ENCODE data around the gene PTGDS. TPM values are rescaled to one million over a fixed set of nuclear protein-coding genes. Genes with fewer than 3 reads are reported as not detected.
A peak's percentile ranks its signal among the peaks of the same experiment; 100 is the strongest.

PTGDS gene
- total RNA-seq, 1 donor from 2014 or later, result 49.6 TPM

DNA sequence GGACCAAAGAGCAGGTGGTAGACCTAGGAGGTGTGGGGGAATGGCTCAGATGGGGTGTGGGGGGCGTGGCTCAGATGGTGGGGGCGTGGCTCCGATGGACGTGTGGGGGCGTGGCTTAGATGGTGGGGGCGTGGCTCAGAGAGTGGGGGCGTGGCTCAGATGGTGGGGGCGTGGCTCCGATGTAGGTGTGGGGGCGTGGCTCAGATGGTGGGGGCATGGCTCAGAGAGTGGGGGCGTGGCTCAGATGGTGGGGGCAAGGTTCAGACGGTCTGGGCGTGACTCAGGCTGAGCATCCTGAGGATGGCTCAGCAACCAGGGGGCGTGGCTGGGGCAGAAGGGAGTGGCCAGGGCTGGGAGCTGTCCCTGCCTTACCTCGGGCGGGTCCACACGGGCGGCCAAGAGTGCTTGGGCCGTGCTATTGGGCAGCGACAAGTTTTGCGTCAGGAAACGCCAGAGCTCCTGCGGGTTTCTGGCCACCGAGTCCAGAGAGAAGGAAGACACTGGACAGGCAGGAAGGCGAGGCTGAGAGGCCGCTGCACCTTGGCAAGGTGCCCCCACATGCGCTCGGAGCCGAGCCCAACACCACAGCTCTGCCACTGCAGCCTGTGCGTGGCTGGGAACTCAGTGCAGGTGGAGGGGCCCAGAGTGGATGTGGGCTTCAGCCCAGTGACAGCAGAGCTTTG is 44.8 kb downstream of the PTGDS start:
- no peak for DNase-seq (ENCODE audit: low spot score)

DNA sequence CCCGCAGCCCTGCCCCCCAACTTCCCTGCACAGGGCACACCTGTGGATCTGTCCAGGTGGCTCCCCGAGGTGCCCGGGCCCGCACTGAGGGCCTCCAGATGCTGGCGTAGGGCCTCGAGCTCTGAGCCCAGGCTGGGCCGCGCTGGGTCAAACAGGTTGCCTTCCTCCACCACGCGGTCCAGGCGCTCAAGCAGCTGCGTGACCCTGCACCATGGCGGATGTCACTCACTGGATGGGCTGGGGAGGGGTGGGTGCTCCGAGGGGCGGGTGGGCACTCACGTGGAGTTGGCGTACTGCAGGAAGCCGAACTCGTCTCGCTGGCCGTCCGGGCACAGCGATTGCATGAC is 45.3 kb downstream of the PTGDS start:
- no peak for DNase-seq (ENCODE audit: low spot score)

DNA sequence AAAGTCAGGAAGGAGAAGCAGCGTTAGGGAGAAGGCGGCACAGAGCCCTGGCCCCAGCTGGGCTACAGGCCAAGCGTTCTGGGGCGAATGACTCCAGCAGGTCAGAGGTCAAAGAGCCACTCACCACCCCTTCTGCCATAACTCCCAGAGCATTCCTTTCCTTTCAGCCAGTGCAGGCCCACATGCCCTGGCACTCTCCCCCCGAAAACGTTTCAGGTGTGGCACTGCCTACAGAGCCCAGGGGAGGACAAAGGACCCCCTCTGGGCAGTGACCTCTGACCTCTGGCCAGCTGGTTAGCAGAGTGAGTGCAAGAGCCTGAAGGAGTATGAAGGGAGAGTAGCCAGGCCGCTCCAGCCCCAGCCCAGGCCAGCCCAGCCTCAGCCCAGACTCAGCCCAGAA is 45.9 kb downstream of the PTGDS start:
- DNase-seq (ENCODE audit: low spot score), result no peak

DNA sequence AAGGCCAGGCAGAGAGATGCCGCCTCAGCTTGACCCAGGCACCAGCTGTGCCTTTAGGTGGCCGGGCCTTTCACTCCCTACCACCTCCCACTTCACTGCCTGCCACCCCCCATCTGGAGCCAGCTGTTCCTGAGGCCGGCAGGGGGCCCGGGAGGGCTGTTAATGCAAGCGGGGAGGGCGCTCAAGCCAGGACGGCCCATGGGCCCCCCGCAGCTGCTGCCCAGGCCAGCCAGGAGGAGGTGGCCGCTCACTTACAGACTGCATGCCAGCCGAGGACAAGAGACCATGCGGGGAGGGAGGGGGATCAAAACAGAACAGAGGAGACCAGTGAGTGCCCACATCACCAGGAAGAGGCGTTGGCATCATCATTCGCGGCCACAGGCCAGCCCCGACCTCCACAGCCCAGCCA is 46.3 kb downstream of the PTGDS start:
- no peak for DNase-seq (ENCODE audit: low spot score)

DNA sequence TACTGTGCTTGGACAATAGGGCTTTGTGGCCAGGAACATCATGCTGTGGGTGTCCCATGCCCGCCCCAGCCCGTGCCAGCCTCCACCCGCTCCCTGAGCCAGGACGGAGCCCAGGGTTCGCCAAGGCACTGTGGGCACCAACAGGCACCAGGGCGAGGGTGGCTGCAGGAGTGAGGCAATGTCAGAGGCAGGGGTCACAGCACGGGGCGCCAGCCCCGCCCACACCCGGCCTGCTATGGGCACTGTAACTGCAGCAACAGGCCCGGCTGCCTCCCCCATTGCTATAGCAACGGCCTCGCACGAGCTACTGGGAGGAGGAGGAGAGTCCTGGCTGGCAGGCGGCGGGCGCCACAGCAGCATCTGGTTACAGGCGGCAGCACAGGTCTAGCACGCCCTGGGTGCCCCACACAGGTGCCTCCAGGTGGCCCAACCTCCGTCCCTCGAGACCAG is 48.2 kb downstream of the PTGDS start:
- DNase-seq (ENCODE audit: low spot score), result peak; percentile 25

DNA sequence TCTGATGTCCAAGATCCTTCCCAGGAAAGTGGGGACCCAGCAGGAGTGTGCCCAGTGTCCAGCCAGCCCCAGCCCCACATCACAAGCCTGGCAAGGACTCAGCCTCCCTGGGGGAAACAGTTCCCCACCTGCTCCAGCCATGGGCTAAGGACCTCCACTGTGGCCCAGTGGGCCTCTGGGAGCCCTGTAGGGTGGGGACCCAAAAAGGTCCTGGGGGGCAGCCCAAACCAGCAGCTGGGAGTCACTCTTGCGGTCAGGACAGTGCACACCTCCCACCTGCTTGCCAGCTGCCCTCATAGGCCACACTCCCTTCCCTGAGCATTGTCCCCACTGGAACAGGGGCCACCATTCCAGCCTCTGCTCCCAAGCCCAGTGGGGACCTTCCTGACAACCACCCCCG is 49.1 kb downstream of the PTGDS start:
- DNase-seq (ENCODE audit: low spot score), result no peak

DNA sequence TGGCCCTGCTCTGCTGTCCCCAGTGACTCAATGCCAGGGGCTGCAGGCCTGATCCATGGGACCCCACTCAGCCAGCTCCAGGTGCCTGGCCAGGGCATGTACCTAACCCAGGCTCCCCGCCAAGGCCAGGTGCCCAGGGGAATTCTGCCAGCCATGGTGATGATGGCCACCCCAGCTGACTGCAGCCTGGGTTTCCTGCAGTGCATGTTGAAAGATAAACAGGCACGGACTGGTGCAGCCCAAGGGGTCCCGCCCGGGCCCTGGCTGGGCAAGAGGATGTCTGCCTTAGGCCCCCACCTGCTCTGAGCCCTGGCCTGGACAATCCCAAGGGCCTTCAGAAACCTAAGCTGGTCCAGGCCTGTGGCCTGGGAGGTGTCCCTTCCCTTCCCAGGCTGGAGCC is 49.5 kb downstream of the PTGDS start:
- DNase-seq (ENCODE audit: low spot score), result no peak

DNA sequence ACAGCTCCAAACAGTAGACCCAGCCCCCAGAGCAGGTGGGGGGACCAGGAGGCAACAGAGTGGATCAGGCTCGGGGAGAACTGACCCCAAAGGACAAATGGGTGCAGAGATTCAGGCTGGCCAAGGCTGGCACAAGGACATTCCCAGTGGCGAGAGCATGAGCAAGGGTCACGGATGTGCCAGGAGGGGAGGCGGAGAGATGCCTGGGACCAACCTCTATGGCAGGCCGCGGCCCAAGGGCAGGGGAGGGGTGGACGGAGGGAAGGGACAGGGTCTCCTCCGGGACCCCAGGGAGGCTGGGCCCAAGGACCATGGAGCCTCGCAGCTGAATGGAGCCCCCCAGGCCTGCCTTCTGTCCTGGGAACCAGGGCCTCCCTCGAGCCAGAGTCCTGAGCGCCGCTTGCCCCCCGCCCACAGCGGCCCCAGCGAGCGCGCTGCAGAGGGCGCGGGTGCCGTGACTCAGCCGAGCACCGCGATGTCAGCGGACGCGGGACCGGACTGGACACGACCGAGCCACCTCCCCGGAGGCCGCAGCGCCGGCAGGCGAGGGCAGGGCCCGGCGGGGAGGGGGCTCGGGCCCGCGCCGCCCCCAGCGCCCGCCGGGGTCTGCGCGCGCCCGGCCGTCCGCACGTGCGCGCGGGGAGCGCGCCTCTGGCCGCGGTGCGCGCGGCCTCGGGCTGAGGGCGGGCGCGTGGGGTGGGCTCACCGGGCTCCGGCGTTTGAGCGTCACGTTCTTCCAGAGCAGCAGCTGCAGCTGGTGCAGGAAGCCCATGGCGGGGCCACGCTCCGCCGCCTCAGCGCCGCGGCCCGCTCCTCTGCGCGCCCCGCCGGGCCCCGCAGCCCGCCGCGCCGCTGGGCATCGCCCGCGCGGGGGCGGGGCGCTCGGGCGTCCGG is 50.3 kb downstream of the PTGDS start, which contains the start of gene ABCA2:
TSS of gene ABCA2 (minus strand) at position 869 of the 894 bp plus-strand sequence. CDS start at position 772, 97 bp downstream.
- no peak for DNase-seq (ENCODE audit: low spot score)

DNA sequence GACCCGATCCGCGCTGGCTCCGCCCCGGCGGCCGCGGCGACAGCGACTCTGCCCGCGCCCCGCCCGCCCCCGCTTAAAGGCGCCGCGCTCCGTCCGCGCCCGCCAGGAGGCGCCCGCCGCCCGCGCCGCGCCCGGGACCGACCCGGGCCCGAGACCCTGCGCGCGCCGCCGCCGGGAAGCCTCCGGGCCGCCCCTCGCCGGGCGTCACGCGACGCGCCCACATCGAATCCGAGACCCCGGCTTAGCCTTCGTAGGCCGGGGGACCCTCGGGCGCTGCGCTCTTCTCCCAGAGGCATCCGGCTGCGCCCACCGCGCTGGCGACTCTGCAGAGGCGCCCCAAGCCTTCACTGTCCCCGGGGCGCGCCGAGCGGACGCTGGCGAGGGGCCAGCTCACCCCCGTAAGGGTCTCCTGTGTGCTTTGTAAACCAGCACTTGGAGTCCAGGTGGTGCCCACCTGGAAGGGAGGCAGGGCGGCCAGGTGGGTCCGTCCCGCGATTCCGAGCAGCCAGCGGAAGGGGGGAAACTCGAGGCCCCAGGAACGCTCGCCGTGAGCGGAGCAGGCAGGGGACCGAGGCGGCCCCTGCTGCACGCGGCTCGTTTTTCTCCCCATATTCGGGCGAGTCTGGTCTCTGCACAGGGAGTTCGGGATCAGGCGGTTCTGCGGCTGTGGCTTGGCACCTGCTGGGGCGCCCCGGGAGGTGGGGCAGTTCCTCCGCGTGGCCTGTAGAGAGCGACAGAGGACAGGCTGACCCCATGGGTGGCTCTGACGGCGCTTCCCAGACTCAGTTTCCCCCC is 51.2 kb downstream of the PTGDS start:
- peak; percentile 45 for DNase-seq (ENCODE audit: low spot score)

DNA sequence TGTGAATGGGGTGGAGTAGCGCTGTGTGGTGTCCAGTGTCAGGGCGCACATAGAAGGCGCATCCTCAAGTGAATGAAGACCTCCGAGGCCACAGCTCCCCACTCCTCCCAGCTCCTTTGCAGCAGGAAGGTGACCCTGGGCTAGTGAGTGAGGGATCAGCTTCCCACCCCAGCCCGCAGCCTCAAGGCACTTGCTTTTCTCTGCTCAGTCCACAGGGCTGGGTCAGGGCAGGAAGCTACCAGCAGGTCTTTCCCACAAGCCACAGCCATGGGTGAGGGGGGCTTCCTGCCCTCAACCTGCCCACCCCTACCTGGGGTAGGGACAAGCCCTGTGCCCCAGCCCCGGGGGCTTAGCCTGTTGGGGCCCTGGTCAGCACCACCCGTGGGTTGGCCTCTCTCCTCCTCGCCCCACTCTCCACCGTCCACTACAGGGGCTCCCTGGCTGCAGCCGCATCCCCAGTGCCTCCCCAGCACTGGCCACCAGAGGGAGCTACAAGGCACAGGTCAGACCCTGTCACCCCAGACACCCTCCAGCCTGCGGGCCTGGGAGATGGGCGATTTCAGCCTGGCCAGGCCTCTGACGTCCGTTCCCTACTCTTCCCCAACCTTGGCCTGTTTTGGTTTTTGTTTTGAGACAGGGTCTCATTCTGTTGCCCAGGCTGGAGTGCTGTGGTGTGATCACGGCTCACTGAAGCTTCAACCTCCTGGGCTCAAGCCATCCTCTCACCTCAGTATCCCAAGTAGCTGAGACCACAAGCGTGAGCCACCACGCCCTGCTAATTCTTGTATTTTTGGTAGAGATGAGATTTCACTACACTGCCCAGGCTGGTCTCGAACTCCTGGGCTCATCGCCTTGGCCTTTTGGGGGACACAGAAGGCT is 52.0 kb downstream of the PTGDS start:
- DNase-seq (ENCODE audit: low spot score), result peak; percentile 50

DNA sequence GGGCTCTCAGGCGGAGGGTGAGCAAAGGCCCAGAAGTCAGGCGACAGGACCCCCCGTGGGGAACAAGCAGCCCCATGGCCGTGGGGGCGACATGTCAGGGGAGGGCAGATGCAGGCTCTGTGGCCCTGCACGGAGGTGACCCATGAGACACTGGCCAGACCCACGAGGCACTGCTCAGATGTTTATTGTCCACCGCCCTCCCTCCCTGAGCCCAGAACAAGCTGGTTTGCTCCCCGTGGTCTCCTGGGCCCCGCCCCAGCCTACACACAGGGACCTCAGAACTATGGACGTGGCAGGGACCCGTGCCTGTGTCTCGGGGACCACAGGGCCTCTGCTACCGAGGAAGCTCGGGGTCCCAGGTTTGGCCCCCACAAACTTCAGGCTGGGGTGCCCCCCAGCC is 52.7 kb downstream of the PTGDS start:
- no peak for DNase-seq (ENCODE audit: low spot score)

DNA sequence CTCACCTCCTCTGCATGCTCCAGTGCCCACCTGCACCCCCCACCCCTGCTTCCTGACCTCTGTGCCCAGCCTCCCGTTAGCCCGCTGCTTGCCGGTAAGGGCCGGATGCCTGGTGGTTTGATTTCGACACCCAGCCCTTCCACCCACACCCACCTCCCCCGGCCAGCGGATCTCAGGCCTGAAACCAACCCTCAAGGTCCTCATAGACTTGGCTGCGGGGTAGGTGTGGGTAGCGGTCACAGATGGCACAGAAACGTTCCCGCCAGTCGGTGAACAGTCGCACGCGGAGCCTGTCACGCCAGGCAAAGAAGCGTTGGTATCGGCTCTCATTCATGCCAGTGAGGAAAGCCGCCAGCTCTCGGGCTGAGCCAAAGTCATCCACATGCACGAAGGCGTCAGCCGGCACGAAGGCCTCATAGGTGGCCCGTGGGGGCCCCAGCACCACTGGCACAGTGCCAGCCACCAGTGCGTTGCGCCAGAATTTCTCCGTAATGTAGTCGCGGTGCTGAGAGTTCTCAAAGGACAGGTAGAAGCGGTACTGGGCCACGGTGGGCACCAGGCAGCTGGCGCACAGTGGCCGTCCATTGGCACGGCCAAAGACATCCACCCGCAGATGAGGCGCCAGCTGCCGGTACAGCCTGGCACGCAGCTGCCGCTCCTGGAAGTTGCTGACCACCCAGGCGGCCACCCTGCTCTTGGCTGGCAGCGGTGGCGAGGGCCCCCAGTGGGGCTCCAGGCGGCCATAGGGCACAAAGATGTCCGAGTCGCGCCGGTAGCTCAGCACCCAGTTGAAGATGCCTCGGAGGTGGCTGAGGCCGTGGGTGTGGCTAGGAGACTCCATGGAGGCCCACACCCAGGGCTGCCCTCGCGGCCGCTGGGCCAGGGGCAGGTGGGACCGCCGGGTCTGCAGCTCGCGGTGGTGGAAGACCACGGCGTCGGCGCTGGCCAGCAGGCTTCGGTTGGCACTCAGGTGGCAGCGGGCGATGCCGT is 53.5 kb downstream of the PTGDS start:
- DNase-seq (ENCODE audit: low spot score), result no peak

Other genes with a start within 250 kb of the PTGDS start
- 2.2 TPM for gene LCN10, start 234.6 kb upstream of the PTGDS start, total RNA-seq (ENCODE audit: insufficient read depth, low replicate concordance)
- not detected for gene LCN6, start 229.0 kb upstream of the PTGDS start, total RNA-seq (ENCODE audit: insufficient read depth, low replicate concordance)
- gene LCN8, start 219.3 kb upstream of the PTGDS start, total RNA-seq (ENCODE audit: insufficient read depth, low replicate concordance), result 0.48 TPM
- gene LCN15, start 213.0 kb upstream of the PTGDS start, total RNA-seq (ENCODE audit: insufficient read depth, low replicate concordance), result 2.2 TPM
- 90.5 TPM for gene TMEM141, start 186.2 kb upstream of the PTGDS start, total RNA-seq (ENCODE audit: insufficient read depth, low replicate concordance)
- not detected for gene CCDC183, start 181.2 kb upstream of the PTGDS start, total RNA-seq (ENCODE audit: insufficient read depth, low replicate concordance)
- gene RABL6, start 169.6 kb upstream of the PTGDS start, total RNA-seq (ENCODE audit: insufficient read depth, low replicate concordance), result 40.2 TPM
- 1.4 TPM for gene AJM1, start 135.0 kb upstream of the PTGDS start, total RNA-seq (ENCODE audit: insufficient read depth, low replicate concordance)
- gene PHPT1, start 128.1 kb upstream of the PTGDS start, total RNA-seq (ENCODE audit: insufficient read depth, low replicate concordance), result 49.1 TPM
- 4.6 TPM for gene MAMDC4, start 125.2 kb upstream of the PTGDS start, total RNA-seq (ENCODE audit: insufficient read depth, low replicate concordance)
- gene EDF1, start 111.2 kb upstream of the PTGDS start, total RNA-seq (ENCODE audit: insufficient read depth, low replicate concordance), result 217 TPM
- gene TRAF2, start 91.0 kb upstream of the PTGDS start, total RNA-seq (ENCODE audit: insufficient read depth, low replicate concordance), result 5.1 TPM
- gene FBXW5, start 32.8 kb upstream of the PTGDS start, total RNA-seq (ENCODE audit: insufficient read depth, low replicate concordance), result 75.8 TPM
- not detected for gene C8G, start 32.3 kb upstream of the PTGDS start, total RNA-seq (ENCODE audit: insufficient read depth, low replicate concordance)
- gene LCN12, start 25.2 kb upstream of the PTGDS start, total RNA-seq (ENCODE audit: insufficient read depth, low replicate concordance), result not detected
- 0.72 TPM for gene LCNL1, start 5.5 kb downstream of the PTGDS start, total RNA-seq (ENCODE audit: insufficient read depth, low replicate concordance)
- gene PAXX, start 14.9 kb downstream of the PTGDS start, total RNA-seq (ENCODE audit: insufficient read depth, low replicate concordance), result 10.6 TPM
- gene CLIC3, start 19.1 kb downstream of the PTGDS start, total RNA-seq (ENCODE audit: insufficient read depth, low replicate concordance), result 24.3 TPM
- 20.2 TPM for gene ABCA2, start 50.7 kb downstream of the PTGDS start, total RNA-seq (ENCODE audit: insufficient read depth, low replicate concordance)
- 0.96 TPM for gene FUT7, start 54.6 kb downstream of the PTGDS start, total RNA-seq (ENCODE audit: insufficient read depth, low replicate concordance)
- 6.5 TPM for gene NPDC1, start 68.7 kb downstream of the PTGDS start, total RNA-seq (ENCODE audit: insufficient read depth, low replicate concordance)
- gene ENTPD2, start 76.6 kb downstream of the PTGDS start, total RNA-seq (ENCODE audit: insufficient read depth, low replicate concordance), result not detected
- 2.6 TPM for gene SAPCD2, start 93.1 kb downstream of the PTGDS start, total RNA-seq (ENCODE audit: insufficient read depth, low replicate concordance)
- 8.2 TPM for gene UAP1L1, start 100.0 kb downstream of the PTGDS start, total RNA-seq (ENCODE audit: insufficient read depth, low replicate concordance)
- gene MAN1B1, start 109.5 kb downstream of the PTGDS start, total RNA-seq (ENCODE audit: insufficient read depth, low replicate concordance), result 41.4 TPM
- gene DPP7, start 137.2 kb downstream of the PTGDS start, total RNA-seq (ENCODE audit: insufficient read depth, low replicate concordance), result 67.9 TPM
- 5.1 TPM for gene GRIN1, start 161.7 kb downstream of the PTGDS start, total RNA-seq (ENCODE audit: insufficient read depth, low replicate concordance)
- not detected for gene LRRC26, start 192.5 kb downstream of the PTGDS start, total RNA-seq (ENCODE audit: insufficient read depth, low replicate concordance)
- gene TMEM210, start 194.6 kb downstream of the PTGDS start, total RNA-seq (ENCODE audit: insufficient read depth, low replicate concordance), result not detected
- 18.3 TPM for gene ANAPC2, start 211.1 kb downstream of the PTGDS start, total RNA-seq (ENCODE audit: insufficient read depth, low replicate concordance)
- gene SSNA1, start 211.2 kb downstream of the PTGDS start, total RNA-seq (ENCODE audit: insufficient read depth, low replicate concordance), result 30.8 TPM
- gene TPRN, start 223.2 kb downstream of the PTGDS start, total RNA-seq (ENCODE audit: insufficient read depth, low replicate concordance), result 2.2 TPM
- 33.0 TPM for gene TMEM203, start 228.1 kb downstream of the PTGDS start, total RNA-seq (ENCODE audit: insufficient read depth, low replicate concordance)
- 0.72 TPM for gene NDOR1, start 228.2 kb downstream of the PTGDS start, total RNA-seq (ENCODE audit: insufficient read depth, low replicate concordance)
- gene RNF208, start 244.7 kb downstream of the PTGDS start, total RNA-seq (ENCODE audit: insufficient read depth, low replicate concordance), result not detected
- gene CYSRT1, start 247.7 kb downstream of the PTGDS start, total RNA-seq (ENCODE audit: insufficient read depth, low replicate concordance), result 0.96 TPM
- not detected for gene RNF224, start 250.0 kb downstream of the PTGDS start, total RNA-seq (ENCODE audit: insufficient read depth, low replicate concordance)

Data from umbilical cord (tissue), 2 donors.